Erythroblast (primary cell): ENCODE data around the gene NANOG.
"Not testable (repeated sequence)": the region's sequence is repeated elsewhere in the genome, so short reads cannot be mapped to it uniquely, and the experiment has no call there.

Experiments
- GATA1 ChIP-seq: IDR thresholded peaks from 2 replicates; pipeline ENCODE4 v1.6.1; 2011; ENCODE audit warnings: low read depth, mild to moderate bottlenecking, control low read depth, low read length, moderate library complexity
- POLR2A ChIP-seq: IDR thresholded peaks from 2 replicates; pipeline ENCODE4 v1.6.1; 2011; ENCODE audit warnings: mild to moderate bottlenecking, low read length

- TF ChIP-seq POLR2A, GATA1: not testable (repeated sequence)
Measured at GRCh38 chr12:7829737-7830136, 40.5 kb downstream of the NANOG start.
